GM12873 (cell line): ENCODE measurements around the gene FAM89A.

Experiments used
- CTCF ChIP-seq: IDR thresholded peaks from 2 replicates; pipeline ENCODE4 v1.5.1; 2012; ENCODE audit warnings: low read depth, mild to moderate bottlenecking, moderate library complexity, low read length, control low read depth; ENCODE audit not compliant: insufficient read depth; ENCODE audit errors: missing control alignments

FAM89A gene

GRCh38 chr1:231013391-231014015 lies 26.6 kb downstream of the FAM89A start:
- no peak for TF ChIP-seq CTCF

- TF ChIP-seq CTCF: no peak
These were observed 28.1 kb downstream of the FAM89A start for GRCh38 chr1:231011963-231012362.

GRCh38 chr1:231011360-231011759 lies 28.7 kb downstream of the FAM89A start:
- no peak for TF ChIP-seq CTCF

GRCh38 chr1:231001892-231002291 lies 38.2 kb downstream of the FAM89A start:
- TF ChIP-seq CTCF: no peak

GRCh38 chr1:231000639-231001038 lies 39.4 kb downstream of the FAM89A start:
- no peak for TF ChIP-seq CTCF

- no peak for TF ChIP-seq CTCF
These were observed 39.9 kb downstream of the FAM89A start for GRCh38 chr1:231000201-231000600.

- TF ChIP-seq CTCF: no peak
These were observed 45.2 kb downstream of the FAM89A start for GRCh38 chr1:230994860-230995259.
